ENCODE measurements around the gene CCL2. TPM values are rescaled to one million over a fixed set of nuclear protein-coding genes. Genes with fewer than 3 reads are reported as not detected.

Gene CCL2
- total RNA-seq, 2 experiments from 2014 or later: not detected

GRCh38 chr17:34257299-34257985 is 2.4 kb downstream of the CCL2 start:
- Histone ChIP-seq H3K9me3 (ENCODE audit: low read length) (no peaks in the 10 kb centered on the region), H3K9me2 (ENCODE audit: insufficient read depth, low read length) (no peaks in the 10 kb centered on the region), H4K20me1 (ENCODE audit: insufficient read depth, low read length) (no peaks in the 10 kb centered on the region), H3K79me2 (ENCODE audit: insufficient read depth, low read depth, low read length) (no peaks in the 10 kb centered on the region), H2AFZ (ENCODE audit: low read length) (no peak overlapping the region), H3K4me2 (ENCODE audit: low read length) (no peak overlapping the region), H3K27ac (ENCODE audit: low read depth, low read length, poor library complexity, severe bottlenecking) (no peak overlapping the region), H3K4me3 (ENCODE audit: low read depth, low read length, poor library complexity, severe bottlenecking) (no peak overlapping the region), H3K4me1 (ENCODE audit: insufficient read depth, low read length, poor library complexity, severe bottlenecking) (no peaks in the 10 kb centered on the region), H3K36me3 (ENCODE audit: insufficient read depth, low read length) (no peaks in the 10 kb centered on the region)
- POLR2A ChIA-PET: interaction anchor here (0.6 kb wide), 1 partner anchor 1642 kb away, joined by 3 read pairs; no protein-coding TSS in a partner anchor
- no peak for TF ChIP-seq EZH2phosphoT487 (IDR thresholded peaks at IDR 0.05; ENCODE audit: borderline replicate concordance, low read depth, low read length)
- TF ChIP-seq, protein P1, sequence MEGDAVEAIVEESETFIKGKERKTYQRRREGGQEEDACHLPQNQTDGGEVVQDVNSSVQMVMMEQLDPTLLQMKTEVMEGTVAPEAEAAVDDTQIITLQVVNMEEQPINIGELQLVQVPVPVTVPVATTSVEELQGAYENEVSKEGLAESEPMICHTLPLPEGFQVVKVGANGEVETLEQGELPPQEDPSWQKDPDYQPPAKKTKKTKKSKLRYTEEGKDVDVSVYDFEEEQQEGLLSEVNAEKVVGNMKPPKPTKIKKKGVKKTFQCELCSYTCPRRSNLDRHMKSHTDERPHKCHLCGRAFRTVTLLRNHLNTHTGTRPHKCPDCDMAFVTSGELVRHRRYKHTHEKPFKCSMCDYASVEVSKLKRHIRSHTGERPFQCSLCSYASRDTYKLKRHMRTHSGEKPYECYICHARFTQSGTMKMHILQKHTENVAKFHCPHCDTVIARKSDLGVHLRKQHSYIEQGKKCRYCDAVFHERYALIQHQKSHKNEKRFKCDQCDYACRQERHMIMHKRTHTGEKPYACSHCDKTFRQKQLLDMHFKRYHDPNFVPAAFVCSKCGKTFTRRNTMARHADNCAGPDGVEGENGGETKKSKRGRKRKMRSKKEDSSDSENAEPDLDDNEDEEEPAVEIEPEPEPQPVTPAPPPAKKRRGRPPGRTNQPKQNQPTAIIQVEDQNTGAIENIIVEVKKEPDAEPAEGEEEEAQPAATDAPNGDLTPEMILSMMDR (conservative IDR thresholded peaks at IDR 0.05; ENCODE audit: low read length): no peak
- CTCF ChIA-PET (ENCODE audit: unreplicated experiment): no interaction called here
- intact Hi-C loops (cut with micrococcal nuclease; ENCODE audit: unreplicated experiment): no loop called here
- no TSS peak for BruUV-seq (replicated peaks)
- DNase-seq (ENCODE audit: low spot score): no peak

- intact Hi-C loops (cut with micrococcal nuclease; ENCODE audit: unreplicated experiment): no loop called here
- no peak for TF ChIP-seq EZH2phosphoT487 (IDR thresholded peaks at IDR 0.05; ENCODE audit: borderline replicate concordance, low read depth, low read length)
- TF ChIP-seq, protein P1 (conservative IDR thresholded peaks at IDR 0.05; ENCODE audit: low read length): no peak
- Histone ChIP-seq H4K20me1 (ENCODE audit: insufficient read depth, low read length) (no peaks in the 10 kb centered on the region), H3K79me2 (ENCODE audit: insufficient read depth, low read depth, low read length) (no peaks in the 10 kb centered on the region), H2AFZ (ENCODE audit: low read length) (no peak overlapping the region), H3K4me2 (ENCODE audit: low read length) (no peak overlapping the region), H3K9me2 (ENCODE audit: insufficient read depth, low read length) (no peaks in the 10 kb centered on the region), H3K4me3 (ENCODE audit: low read depth, low read length, poor library complexity, severe bottlenecking) (no peak overlapping the region), H3K27ac (ENCODE audit: low read depth, low read length, poor library complexity, severe bottlenecking) (no peak overlapping the region), H3K4me1 (ENCODE audit: insufficient read depth, low read length, poor library complexity, severe bottlenecking) (no peaks in the 10 kb centered on the region), H3K36me3 (ENCODE audit: insufficient read depth, low read length) (no peaks in the 10 kb centered on the region), H3K9me3 (ENCODE audit: low read length) (no peaks in the 10 kb centered on the region)
- no peak for DNase-seq (ENCODE audit: low spot score)
- ChIA-PET POLR2A (no interaction called here), CTCF (ENCODE audit: unreplicated experiment) (no interaction called here)
- no TSS peak for BruUV-seq (replicated peaks)
Observed at GRCh38 chr17:34257986-34258326, 2.9 kb downstream of the CCL2 start.

GRCh38 chr17:34259146-34259545 is 4.1 kb downstream of the CCL2 start:
- no peak overlapping the region for H3K27ac ChIP-seq (ENCODE audit: low read depth, low read length, poor library complexity, severe bottlenecking)
- intact Hi-C loops (cut with micrococcal nuclease; ENCODE audit: unreplicated experiment): no loop called here
- H3K79me2 ChIP-seq (ENCODE audit: insufficient read depth, low read depth, low read length): no peaks in the 10 kb centered on the region
- no peaks in the 10 kb centered on the region for H3K36me3 ChIP-seq (ENCODE audit: insufficient read depth, low read length)
- no peak overlapping the region for H2AFZ ChIP-seq (ENCODE audit: low read length)
- H3K4me2 ChIP-seq (ENCODE audit: low read length): no peak overlapping the region
- ChIA-PET CTCF (ENCODE audit: unreplicated experiment) (no interaction called here), POLR2A (no interaction called here)
- no TSS peak for BruUV-seq (replicated peaks)
- H3K9me3 ChIP-seq (ENCODE audit: low read length): no peaks in the 10 kb centered on the region
- no peaks in the 10 kb centered on the region for H3K9me2 ChIP-seq (ENCODE audit: insufficient read depth, low read length)
- no peaks in the 10 kb centered on the region for H4K20me1 ChIP-seq (ENCODE audit: insufficient read depth, low read length)
- TF ChIP-seq, protein P1 (conservative IDR thresholded peaks at IDR 0.05; ENCODE audit: low read length): no peak
- no peak for TF ChIP-seq EZH2phosphoT487 (IDR thresholded peaks at IDR 0.05; ENCODE audit: borderline replicate concordance, low read depth, low read length)
- H3K4me1 ChIP-seq (ENCODE audit: insufficient read depth, low read length, poor library complexity, severe bottlenecking): no peaks in the 10 kb centered on the region
- DNase-seq (ENCODE audit: low spot score): no peak
- H3K4me3 ChIP-seq (ENCODE audit: low read depth, low read length, poor library complexity, severe bottlenecking): no peak overlapping the region

Data from OCI-LY7 (cell line).